ENCODE data around the gene PEX11A.
A peak's percentile ranks its signal among the peaks of the same experiment; 100 is the strongest.

The PEX11A gene

GRCh38 chr15:89664441-89665350 lies 25.9 kb downstream of the PEX11A start:
- Histone ChIP-seq H3K27ac (peak overlapping the region in 4 of 11 experiments; percentile 69 to 81 (median 72); a peak in 5 of 22 replicates), H3K9ac (peak overlapping the region in 5 of 11 experiments; percentile 73 to 84 (median 79); a peak in 10 of 22 replicates)

GRCh38 chr15:89662893-89663626 lies 27.5 kb downstream of the PEX11A start:
- Histone ChIP-seq H3K4me2 (peak overlapping the region; percentile 42 to 84 (median 72)), H4K20me1 (peaks cover 0 to 4% (median 0%) of the 10 kb centered on the region in 11 experiments; a peak in 1 of 22 replicates), H3K9me3 (replicated peaks in 1 of 11) (no peaks in the 10 kb centered on the region), H3K27me3 (peaks cover 20 to 42% (median 38%) of the 10 kb centered on the region in 11 experiments), H3K4me1 (peaks cover 24 to 35% (median 28%) of the 10 kb centered on the region in 10 experiments), H3K36me3 (no peaks in the 10 kb centered on the region), H3K9ac (peak overlapping the region in 4 of 11 experiments; percentile 5 to 53 (median 48); a peak in 4 of 22 replicates), H3K27ac (peak overlapping the region in 4 of 11 experiments; percentile 22 to 66 (median 46); a peak in 7 of 22 replicates), H3K4me3 (no peak overlapping the region)
- no peak for TF ChIP-seq Cebpa-rat (IDR thresholded peaks at IDR 0.05)

More at GRCh38 chr15:89664441-89665350, 25.9 kb downstream of the PEX11A start:
- peaks cover 0 to 4% (median 0%) of the 10 kb centered on the region in 11 experiments; a peak in 1 of 22 replicates for H4K20me1 ChIP-seq
- peak overlapping the region; percentile 85 to 97 (median 90) for H3K4me2 ChIP-seq
- no peak for TF ChIP-seq Cebpa-rat (IDR thresholded peaks at IDR 0.05)
- H3K9me3 ChIP-seq (replicated peaks in 1 of 11): no peaks in the 10 kb centered on the region
- no peaks in the 10 kb centered on the region for H3K36me3 ChIP-seq
- H3K4me3 ChIP-seq: peak overlapping the region; percentile 53 to 73 (median 64); a peak in 18 of 20 replicates
- H3K27me3 ChIP-seq: peaks cover 20 to 42% (median 38%) of the 10 kb centered on the region in 11 experiments
- H3K4me1 ChIP-seq: peaks cover 24 to 30% (median 28%) of the 10 kb centered on the region in 10 experiments

- no peaks in the 10 kb centered on the region for H3K9me3 ChIP-seq (replicated peaks in 1 of 11)
- no peaks in the 10 kb centered on the region for H3K36me3 ChIP-seq
- H3K4me1 ChIP-seq: peaks cover 24 to 36% (median 28%) of the 10 kb centered on the region in 10 experiments
- no peak overlapping the region for H3K27ac ChIP-seq
- TF ChIP-seq Cebpa-rat (IDR thresholded peaks at IDR 0.05): no peak
- H3K27me3 ChIP-seq: peaks cover 25 to 39% (median 33%) of the 10 kb centered on the region in 11 experiments
- no peak overlapping the region for H3K9ac ChIP-seq
- H3K4me3 ChIP-seq: no peak overlapping the region
- H3K4me2 ChIP-seq: no peak overlapping the region
- H4K20me1 ChIP-seq: no peaks in the 10 kb centered on the region; a peak in 1 of 22 replicates
Measured at GRCh38 chr15:89660556-89660955, 30.0 kb downstream of the PEX11A start.

GRCh38 chr15:89659295-89659694 lies 31.3 kb downstream of the PEX11A start:
- Histone ChIP-seq H3K4me1 (peaks cover 19 to 33% (median 24%) of the 10 kb centered on the region in 10 experiments), H3K4me2 (peak overlapping the region in 1 of 11 experiments; percentile 17; a peak in 3 of 22 replicates), H3K36me3 (no peaks in the 10 kb centered on the region), H3K4me3 (no peak overlapping the region), H3K9ac (no peak overlapping the region), H4K20me1 (peaks cover 0 to 6% (median 0%) of the 10 kb centered on the region in 11 experiments; a peak in 3 of 22 replicates), H3K27ac (no peak overlapping the region), H3K9me3 (replicated peaks in 1 of 11) (no peaks in the 10 kb centered on the region), H3K27me3 (peaks cover 25 to 39% (median 33%) of the 10 kb centered on the region in 11 experiments)
- no peak for TF ChIP-seq Cebpa-rat (IDR thresholded peaks at IDR 0.05)

GRCh38 chr15:89657686-89658200 lies 32.8 kb downstream of the PEX11A start:
- H3K4me3 ChIP-seq: no peak overlapping the region
- no peak overlapping the region for H3K9ac ChIP-seq
- H3K9me3 ChIP-seq (replicated peaks in 1 of 11): no peaks in the 10 kb centered on the region
- no peak for TF ChIP-seq Cebpa-rat (IDR thresholded peaks at IDR 0.05)
- no peaks in the 10 kb centered on the region for H3K36me3 ChIP-seq
- no peak overlapping the region for H3K27ac ChIP-seq
- peaks cover 34 to 49% (median 43%) of the 10 kb centered on the region in 11 experiments for H3K27me3 ChIP-seq
- H3K4me2 ChIP-seq: no peak overlapping the region
- H4K20me1 ChIP-seq: peaks cover 0 to 19% (median 3%) of the 10 kb centered on the region in 11 experiments; a peak in 7 of 22 replicates
- peaks cover 13 to 27% (median 20%) of the 10 kb centered on the region in 10 experiments for H3K4me1 ChIP-seq

- H3K9me3 ChIP-seq (replicated peaks in 1 of 11): no peaks in the 10 kb centered on the region
- H3K27me3 ChIP-seq: peaks cover 34 to 49% (median 45%) of the 10 kb centered on the region in 11 experiments
- no peak overlapping the region for H3K4me3 ChIP-seq
- no peak overlapping the region for H3K9ac ChIP-seq
- peak overlapping the region in 10 of 11 experiments; percentile 90 to 99 (median 98); a peak in 17 of 22 replicates for H3K4me2 ChIP-seq
- H3K4me1 ChIP-seq: peaks cover 5 to 22% (median 16%) of the 10 kb centered on the region in 10 experiments; a peak in 18 of 20 replicates
- no peak for TF ChIP-seq Cebpa-rat (IDR thresholded peaks at IDR 0.05)
- 0 out of 22 replicates have a peak, but pooled peaks cover 0 to 5% (median 0%) of the 10 kb centered on the region in 11 experiments for H3K36me3 ChIP-seq
- peaks cover 0 to 27% (median 3%) of the 10 kb centered on the region in 11 experiments; a peak in 7 of 22 replicates for H4K20me1 ChIP-seq
- no peak overlapping the region for H3K27ac ChIP-seq
Measured at GRCh38 chr15:89656116-89656815, 34.3 kb downstream of the PEX11A start.

- peak within 1 kb of the TSS; percentile 90 to 100 (median 99) for H3K4me2 ChIP-seq
- peak within 1 kb of the TSS; percentile 61 to 89 (median 76) for H3K4me3 ChIP-seq
- H3K27ac ChIP-seq: peak within 1 kb of the TSS in 9 of 11 experiments; percentile 48 to 70 (median 56); a peak in 17 of 22 replicates
- H3K9ac ChIP-seq: peak within 1 kb of the TSS; percentile 68 to 85 (median 77)
- peaks cover 5 to 22% (median 16%) of the 10 kb centered on the region in 10 experiments; a peak in 18 of 20 replicates for H3K4me1 ChIP-seq
- H3K36me3 ChIP-seq: 0 out of 22 replicates have a peak, but pooled peaks cover 0 to 5% (median 0%) of the 10 kb centered on the region in 11 experiments
- no peak for TF ChIP-seq Cebpa-rat (IDR thresholded peaks at IDR 0.05)
- no peaks in the 10 kb centered on the region for H3K9me3 ChIP-seq (replicated peaks in 1 of 11)
- peaks cover 0 to 27% (median 3%) of the 10 kb centered on the region in 11 experiments; a peak in 7 of 22 replicates for H4K20me1 ChIP-seq
- H3K27me3 ChIP-seq: peaks cover 34 to 49% (median 45%) of the 10 kb centered on the region in 11 experiments
Measured at GRCh38 chr15:89654847-89655805, 35.4 kb downstream of the PEX11A start, which contains the start of gene KIF7. Gene KIF7 (minus strand): TSS chr15:89655467. CDS start chr15:89652930, 2,537 bp downstream.
